OCI-LY7 (cell line): ENCODE results near the gene KRI1.

Experiments
- CTCF ChIP-seq: fragments of 200-600 bp; sonication (generic); conservative IDR thresholded peaks from 2 replicates; pipeline ENCODE4 v1.5.1; 2014; ENCODE audit warnings: mild to moderate bottlenecking, antibody characterized with exemption, low read length, moderate library complexity, mixed read lengths
- EZH2phosphoT487 ChIP-seq: fragments of 200-600 bp; sonication (generic); IDR thresholded peaks from 2 replicates; pipeline ENCODE4 v1.6.1; 2018; ENCODE audit warnings: low read depth, borderline replicate concordance, mild to moderate bottlenecking, mixed run types, antibody characterized with exemption, low read length, moderate library complexity, mixed read lengths

- no peak for TF ChIP-seq CTCF
- TF ChIP-seq EZH2phosphoT487: no peak
These were observed 1.0 kb upstream of the KRI1 start for GRCh38 chr19:10566658-10567410.
